Skeletal muscle tissue (tissue), 4 donors: ENCODE data around the gene ASXL3. TPM values are rescaled to one million over a fixed set of nuclear protein-coding genes. Genes with fewer than 3 reads are reported as not detected.

Experiments used
- H3K27ac ChIP-seq: one replicate; pipeline ENCODE4 v1.7.0; 2013; ENCODE audit warnings: mild to moderate bottlenecking, low read depth, low read length, inconsistent platforms
- H3K27me3 ChIP-seq, 3 donors: one replicate each; pipeline ENCODE4 v1.7.0; 2013; ENCODE audit warnings: low read length in 3 of 3; ENCODE audit not compliant: control insufficient read depth in 3 of 3, insufficient read depth in 3 of 3
- H3K36me3 ChIP-seq, 3 donors: one replicate each; pipeline ENCODE4 v1.7.0; 2013; ENCODE audit warnings: low read length in 3 of 3; ENCODE audit not compliant: control insufficient read depth in 3 of 3, insufficient read depth in 3 of 3
- H3K4me1 ChIP-seq, 3 donors: one replicate each; pipeline ENCODE4 v1.7.0; 2013; ENCODE audit warnings: low read length in 3 of 3, mild to moderate bottlenecking in 3 of 3; ENCODE audit not compliant: control insufficient read depth in 3 of 3, insufficient read depth in 3 of 3
- H3K4me3 ChIP-seq, 3 donors: one replicate each; pipeline ENCODE4 v1.7.0; 2013; ENCODE audit warnings: low read length in 3 of 3
- H3K9ac ChIP-seq, 3 donors: one replicate each; pipeline ENCODE4 v1.7.0; 2013; ENCODE audit warnings: low read length in 3 of 3, mild to moderate bottlenecking in 3 of 3, moderate library complexity in 2 of 3, low read depth in 1 of 3
- H3K9me3 ChIP-seq, 3 donors: one replicate each; pipeline ENCODE4 v1.7.0; 2013; ENCODE audit warnings: low read length in 3 of 3; ENCODE audit not compliant: control insufficient read depth in 3 of 3
- total RNA-seq: library from RNA; depleted of rRNA; stranded (reverse); fragments of >200 nt; gene quantifications from one replicate; pipeline ENCODE4 v1.2.3, GENCODE V29; 2014
- donor health status: Osteomylitis.

ASXL3 gene
- total RNA-seq, 1 donor from 2014 or later, result 7.3 TPM

GRCh38 chr18:33673689-33674088 is 95.7 kb downstream of the ASXL3 start:
- no peak overlapping the region for H3K4me3 ChIP-seq

DNA sequence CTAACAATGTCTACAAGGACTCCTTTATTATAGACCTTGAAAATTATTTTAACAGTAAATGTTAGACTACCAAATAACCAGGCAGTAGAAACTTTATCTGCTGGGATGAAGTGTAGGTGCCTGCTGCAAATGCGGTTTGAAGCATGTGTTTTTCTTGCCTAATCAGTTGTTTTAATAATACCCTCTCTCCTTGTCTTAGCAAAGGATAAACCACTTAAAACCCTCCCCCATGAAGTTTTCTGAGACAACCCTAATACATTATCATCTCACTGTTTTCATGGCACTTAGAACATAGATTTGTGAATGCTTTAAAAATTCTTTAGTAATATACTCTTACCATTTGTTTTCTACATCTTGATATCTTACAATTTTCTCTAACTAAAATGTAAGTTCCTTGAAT is 98.6 kb downstream of the ASXL3 start:
- Histone ChIP-seq H3K9me3 (no peaks in the 10 kb centered on the region), H3K4me1 (no peaks in the 10 kb centered on the region), H3K27ac (no peak overlapping the region), H3K4me3 (no peak overlapping the region), H3K9ac (no peak overlapping the region), H3K27me3 (no peaks in the 10 kb centered on the region), H3K36me3 (no peaks in the 10 kb centered on the region)

More at GRCh38 chr18:33673689-33674088, 95.7 kb downstream of the ASXL3 start:
- Histone ChIP-seq H3K9ac (no peak overlapping the region), H3K27me3 (no peaks in the 10 kb centered on the region), H3K4me1 (no peaks in the 10 kb centered on the region), H3K9me3 (no peaks in the 10 kb centered on the region), H3K36me3 (no peaks in the 10 kb centered on the region), H3K27ac (no peak overlapping the region)

DNA sequence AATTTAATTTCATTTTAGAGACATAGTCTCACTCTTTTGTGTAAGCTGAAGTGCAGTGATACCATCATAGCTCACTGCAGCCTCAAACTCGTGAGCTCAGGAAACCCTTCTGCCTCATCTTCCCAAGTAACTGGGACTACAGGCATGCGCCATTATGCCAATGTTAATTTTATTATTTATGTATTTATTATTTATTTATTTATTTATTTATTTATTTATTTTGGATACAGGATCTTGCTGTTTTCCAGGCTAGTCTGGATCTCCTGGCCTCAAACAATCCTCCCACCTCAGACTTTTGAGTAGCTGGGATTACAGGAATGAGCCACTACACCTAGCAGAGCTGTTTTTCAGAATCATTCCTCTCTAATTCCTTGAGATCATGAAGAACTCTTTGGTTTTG is 99.9 kb downstream of the ASXL3 start:
- Histone ChIP-seq H3K36me3 (no peaks in the 10 kb centered on the region), H3K9me3 (no peaks in the 10 kb centered on the region), H3K4me1 (no peaks in the 10 kb centered on the region), H3K4me3 (no peak overlapping the region), H3K27ac (no peak overlapping the region), H3K27me3 (no peaks in the 10 kb centered on the region), H3K9ac (no peak overlapping the region)

- H3K4me1 ChIP-seq, result no peaks in the 10 kb centered on the region
- H3K36me3 ChIP-seq, result no peaks in the 10 kb centered on the region
- H3K9ac ChIP-seq, result no peak overlapping the region
- no peak overlapping the region for H3K27ac ChIP-seq
- H3K27me3 ChIP-seq, result no peaks in the 10 kb centered on the region
- H3K4me3 ChIP-seq, result no peak overlapping the region
- H3K9me3 ChIP-seq, result no peaks in the 10 kb centered on the region
Measured at GRCh38 chr18:33682436-33682835, 104.4 kb downstream of the ASXL3 start.

DNA sequence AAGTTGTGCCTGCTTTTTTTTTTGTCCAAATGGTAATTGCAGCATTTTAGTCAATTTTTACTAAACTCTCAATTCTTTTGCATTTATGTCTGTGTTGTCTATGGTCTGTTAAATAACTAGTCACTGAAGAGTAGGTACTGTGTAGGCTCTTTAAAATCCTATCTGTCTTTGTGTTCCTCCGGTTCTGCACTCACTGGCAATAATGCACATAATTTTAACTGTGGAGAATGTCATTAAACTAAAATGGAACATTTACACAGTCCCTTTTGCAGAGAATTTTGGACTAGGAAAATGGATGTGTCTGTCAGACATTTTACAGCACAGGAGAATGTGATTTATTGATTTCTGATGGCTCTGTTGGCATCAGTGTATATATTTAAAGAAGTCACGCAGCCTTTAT is 116.6 kb downstream of the ASXL3 start:
- no peak overlapping the region for H3K4me3 ChIP-seq
- no peaks in the 10 kb centered on the region for H3K4me1 ChIP-seq
- H3K27ac ChIP-seq, result no peak overlapping the region
- no peaks in the 10 kb centered on the region for H3K27me3 ChIP-seq
- no peak overlapping the region for H3K9ac ChIP-seq
- no peaks in the 10 kb centered on the region for H3K36me3 ChIP-seq
- H3K9me3 ChIP-seq, result peaks cover 0 to 1% (median 0%) of the 10 kb centered on the region in 3 donors

GRCh38 chr18:33696332-33697162 is 118.5 kb downstream of the ASXL3 start:
- Histone ChIP-seq H3K27ac (no peak overlapping the region), H3K4me3 (no peak overlapping the region), H3K4me1 (no peaks in the 10 kb centered on the region), H3K36me3 (no peaks in the 10 kb centered on the region), H3K27me3 (no peaks in the 10 kb centered on the region), H3K9me3 (peaks cover 0 to 1% (median 0%) of the 10 kb centered on the region in 3 donors), H3K9ac (no peak overlapping the region)

DNA sequence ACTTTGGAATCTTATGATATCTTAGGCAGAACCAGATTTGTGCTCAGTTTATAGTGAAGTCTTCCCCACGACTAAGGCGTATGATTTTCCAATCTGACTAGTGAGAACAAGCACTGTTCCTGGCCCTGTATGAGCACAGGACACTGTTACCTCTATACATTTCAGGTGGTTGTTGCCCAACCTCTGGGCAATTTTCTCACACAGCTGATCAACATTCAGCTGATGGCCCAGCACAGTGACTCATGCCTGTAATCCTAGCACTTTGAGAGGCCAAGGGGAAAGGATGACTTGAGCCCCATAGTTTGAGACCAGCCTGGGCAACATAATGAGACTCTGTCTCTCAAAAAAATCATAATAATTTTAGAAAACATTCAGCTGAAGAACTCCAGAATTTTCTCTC is 119.5 kb downstream of the ASXL3 start:
- peaks cover 0 to 1% (median 0%) of the 10 kb centered on the region in 3 donors for H3K9me3 ChIP-seq
- H3K27ac ChIP-seq, result no peak overlapping the region
- no peak overlapping the region for H3K4me3 ChIP-seq
- H3K4me1 ChIP-seq, result no peaks in the 10 kb centered on the region
- H3K9ac ChIP-seq, result no peak overlapping the region
- H3K36me3 ChIP-seq, result no peaks in the 10 kb centered on the region
- H3K27me3 ChIP-seq, result no peaks in the 10 kb centered on the region

DNA sequence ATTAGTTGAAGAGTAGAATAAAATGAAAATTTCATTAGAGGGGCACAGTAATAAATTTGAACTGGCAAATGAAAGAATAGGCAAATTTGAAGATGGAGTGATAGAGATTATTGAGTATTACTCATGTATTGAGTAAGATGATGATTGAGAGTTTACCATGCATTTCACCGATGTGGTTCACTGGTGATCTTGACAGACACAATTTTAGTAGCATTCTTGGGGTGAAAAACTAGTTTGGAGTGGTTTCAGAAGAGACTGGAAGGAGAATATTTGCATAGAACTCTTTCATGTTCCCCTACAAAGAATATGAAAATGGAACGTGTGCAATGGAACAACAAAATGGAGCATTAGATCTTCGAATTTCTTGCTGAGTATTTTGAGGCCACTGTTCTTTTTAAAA is 121.4 kb downstream of the ASXL3 start:
- Histone ChIP-seq H3K4me3 (no peak overlapping the region), H3K9me3 (peaks cover 0 to 1% (median 0%) of the 10 kb centered on the region in 3 donors), H3K36me3 (no peaks in the 10 kb centered on the region), H3K27me3 (no peaks in the 10 kb centered on the region), H3K27ac (no peak overlapping the region), H3K9ac (no peak overlapping the region), H3K4me1 (no peaks in the 10 kb centered on the region)

- H3K4me3 ChIP-seq, result no peak overlapping the region
- no peaks in the 10 kb centered on the region for H3K4me1 ChIP-seq
- H3K36me3 ChIP-seq, result no peaks in the 10 kb centered on the region
- H3K9me3 ChIP-seq, result peaks cover 0 to 1% (median 0%) of the 10 kb centered on the region in 3 donors
- H3K9ac ChIP-seq, result no peak overlapping the region
- no peaks in the 10 kb centered on the region for H3K27me3 ChIP-seq
- H3K27ac ChIP-seq, result no peak overlapping the region
Measured at GRCh38 chr18:33700513-33700976, 122.5 kb downstream of the ASXL3 start.

DNA sequence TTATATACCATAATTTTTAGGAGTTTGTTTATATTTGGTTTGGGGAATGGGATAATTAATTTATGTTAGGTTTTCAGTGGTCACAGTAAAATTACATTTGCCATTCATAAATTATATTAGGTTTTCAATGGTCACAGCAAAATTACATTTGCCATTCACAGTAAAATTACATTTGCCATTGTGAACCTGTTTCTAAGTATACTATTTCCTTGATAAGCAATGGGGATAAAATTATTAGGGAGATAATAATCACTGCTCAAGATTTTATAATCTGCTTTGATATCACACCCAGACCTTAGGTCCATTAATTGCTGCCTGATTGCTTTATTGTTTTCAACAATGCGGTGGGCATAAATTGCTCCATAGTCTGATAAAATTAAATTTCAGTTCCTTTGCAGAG is 124.6 kb downstream of the ASXL3 start:
- Histone ChIP-seq H3K36me3 (no peaks in the 10 kb centered on the region), H3K4me1 (no peaks in the 10 kb centered on the region), H3K27ac (no peak overlapping the region), H3K27me3 (no peaks in the 10 kb centered on the region), H3K9ac (no peak overlapping the region), H3K9me3 (no peaks in the 10 kb centered on the region), H3K4me3 (no peak overlapping the region)
